Muscle layer of colon (tissue), 2 donors: ENCODE results near the gene RPUSD1.

Source experiments
- H3K27ac ChIP-seq: one replicate; pipeline ENCODE4 v1.7.0; 2013; ENCODE audit warnings: low read depth, mild to moderate bottlenecking, low read length, moderate library complexity
- H3K27me3 ChIP-seq, 2 donors: one replicate each; pipeline ENCODE4 v1.7.0; 2013; ENCODE audit warnings: low read length in 2 of 2, mild to moderate bottlenecking in 2 of 2; ENCODE audit not compliant: insufficient read depth in 2 of 2, control insufficient read depth in 1 of 2
- H3K36me3 ChIP-seq: one replicate; pipeline ENCODE4 v1.7.0; 2013; ENCODE audit warnings: mild to moderate bottlenecking, low read length; ENCODE audit not compliant: insufficient read depth
- H3K4me1 ChIP-seq: one replicate; pipeline ENCODE4 v1.7.0; 2013; ENCODE audit warnings: mild to moderate bottlenecking, low read length; ENCODE audit not compliant: insufficient read depth
- H3K4me3 ChIP-seq, 2 donors: one replicate each; pipeline ENCODE4 v1.7.0; 2013; ENCODE audit warnings: low read length in 2 of 2, low read depth in 1 of 2, mild to moderate bottlenecking in 1 of 2, moderate library complexity in 1 of 2
- H3K9ac ChIP-seq: one replicate; pipeline ENCODE4 v1.7.0; 2013; ENCODE audit warnings: low read length
- H3K9me3 ChIP-seq: one replicate; pipeline ENCODE4 v1.7.0; 2013; ENCODE audit warnings: mild to moderate bottlenecking, low read length
- donor health status: abdominal sarcoma.
- donor health status: Adenocarcinoma of cecum.

Gene RPUSD1

DNA sequence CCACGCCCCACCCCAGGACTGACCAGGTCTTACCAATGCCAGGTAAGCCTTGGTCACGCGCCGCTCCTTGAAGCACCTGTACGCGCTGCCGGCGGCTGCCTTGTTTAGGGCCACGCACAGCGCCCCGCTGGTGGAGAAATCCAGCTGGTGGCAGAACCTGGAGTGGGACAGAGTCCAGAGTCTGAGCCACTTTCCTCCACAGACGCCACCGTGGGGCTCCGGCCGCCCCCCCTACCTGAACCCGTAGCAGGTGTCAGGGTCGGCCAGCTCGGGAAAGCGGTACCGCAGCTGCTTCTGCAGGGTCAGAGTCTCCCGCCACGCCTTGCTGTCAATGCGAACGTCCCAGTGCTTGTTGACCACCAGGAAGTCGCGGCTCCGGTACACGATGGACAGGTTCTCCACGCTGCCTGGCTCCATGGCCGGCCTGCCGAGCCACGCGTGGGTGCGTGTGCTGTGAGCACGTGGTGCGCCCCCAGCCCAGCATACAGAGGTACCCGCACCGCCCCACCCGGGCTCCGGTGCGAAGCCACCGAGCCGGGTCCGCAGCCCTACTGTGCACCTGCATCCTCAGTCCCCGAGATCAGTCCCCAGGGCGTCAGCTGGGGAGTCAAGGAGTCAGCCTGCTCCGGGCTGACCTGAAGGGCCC is 737 bp downstream of the RPUSD1 start:
- H3K4me3 ChIP-seq, result peak overlapping the region; percentile 77 to 83
- peaks cover 0 to 14% of the 10 kb centered on the region in 2 donors for H3K27me3 ChIP-seq
- peaks cover 13% of the 10 kb centered on the region for H3K4me1 ChIP-seq
- H3K27ac ChIP-seq, result peak overlapping the region; percentile 58
- no peaks in the 10 kb centered on the region for H3K9me3 ChIP-seq
- no peaks in the 10 kb centered on the region for H3K36me3 ChIP-seq
- peak overlapping the region; percentile 44 for H3K9ac ChIP-seq

GRCh38 chr16:785563-786535 is 2.3 kb downstream of the RPUSD1 start:
- peaks cover 13% of the 10 kb centered on the region for H3K4me1 ChIP-seq
- H3K27me3 ChIP-seq, result peaks cover 0 to 27% of the 10 kb centered on the region in 2 donors
- no peak overlapping the region for H3K27ac ChIP-seq
- H3K36me3 ChIP-seq, result no peaks in the 10 kb centered on the region
- H3K9me3 ChIP-seq, result no peaks in the 10 kb centered on the region
- no peak overlapping the region for H3K9ac ChIP-seq
- no peak overlapping the region for H3K4me3 ChIP-seq

GRCh38 chr16:784431-784830 is 3.8 kb downstream of the RPUSD1 start:
- Histone ChIP-seq H3K27me3 (peaks cover 0 to 36% of the 10 kb centered on the region in 2 donors), H3K4me3 (no peak overlapping the region), H3K36me3 (no peaks in the 10 kb centered on the region), H3K9ac (no peak overlapping the region), H3K27ac (no peak overlapping the region), H3K4me1 (peaks cover 13% of the 10 kb centered on the region), H3K9me3 (no peaks in the 10 kb centered on the region)

DNA sequence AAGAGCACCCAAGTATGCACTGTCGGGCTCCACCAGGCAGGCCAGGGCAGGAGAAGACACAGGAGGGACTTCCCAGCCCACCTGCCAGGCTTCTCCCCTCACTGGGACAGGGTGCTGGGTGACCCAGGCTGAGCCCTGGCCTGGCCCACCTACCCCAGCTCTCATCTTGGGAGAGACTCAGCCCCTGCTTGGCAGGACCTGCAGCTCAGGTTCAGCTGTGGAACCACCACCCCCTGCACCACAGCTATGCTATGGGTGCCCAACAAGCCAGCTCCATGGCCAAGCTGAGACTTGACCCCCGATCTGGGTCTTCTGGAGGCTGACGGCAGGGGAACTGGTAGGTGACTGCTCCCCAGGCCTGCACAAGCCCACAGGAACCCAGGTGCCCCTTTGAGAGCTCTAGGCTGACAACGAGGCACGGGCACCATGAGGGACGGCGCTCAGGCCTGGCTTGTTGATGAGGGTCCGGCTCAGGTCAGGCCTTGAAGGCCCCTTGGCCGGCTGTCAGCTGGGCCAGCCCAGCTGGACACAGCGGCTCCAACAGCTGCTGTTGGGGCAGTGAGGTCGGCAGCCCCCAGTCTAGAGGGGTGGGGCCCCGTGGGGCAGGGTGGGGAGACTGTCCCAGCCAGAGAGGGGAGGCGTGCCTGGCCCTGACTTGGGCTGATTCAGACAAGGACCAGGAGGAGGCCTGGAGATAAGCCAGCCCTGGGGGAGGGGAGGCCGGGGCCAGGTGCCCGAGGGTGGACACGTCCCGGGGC is 4.6 kb downstream of the RPUSD1 start:
- no peaks in the 10 kb centered on the region for H3K9me3 ChIP-seq
- peaks cover 0 to 40% of the 10 kb centered on the region in 2 donors for H3K27me3 ChIP-seq
- no peak overlapping the region for H3K4me3 ChIP-seq
- peaks cover 7% of the 10 kb centered on the region for H3K4me1 ChIP-seq
- no peak overlapping the region for H3K9ac ChIP-seq
- no peaks in the 10 kb centered on the region for H3K36me3 ChIP-seq
- H3K27ac ChIP-seq, result no peak overlapping the region

GRCh38 chr16:782766-783403 is 5.3 kb downstream of the RPUSD1 start:
- Histone ChIP-seq H3K9ac (no peak overlapping the region), H3K4me1 (peaks cover 7% of the 10 kb centered on the region), H3K4me3 (no peak overlapping the region), H3K9me3 (no peaks in the 10 kb centered on the region), H3K27me3 (peaks cover 0 to 47% of the 10 kb centered on the region in 2 donors), H3K36me3 (no peaks in the 10 kb centered on the region), H3K27ac (no peak overlapping the region)

GRCh38 chr16:782258-782657 is 5.9 kb downstream of the RPUSD1 start:
- no peaks in the 10 kb centered on the region for H3K9me3 ChIP-seq
- no peak overlapping the region for H3K27ac ChIP-seq
- H3K27me3 ChIP-seq, result peaks cover 0 to 48% of the 10 kb centered on the region in 2 donors
- no peaks in the 10 kb centered on the region for H3K36me3 ChIP-seq
- H3K4me1 ChIP-seq, result peaks cover 2% of the 10 kb centered on the region
- H3K4me3 ChIP-seq, result no peak overlapping the region
- no peak overlapping the region for H3K9ac ChIP-seq

DNA sequence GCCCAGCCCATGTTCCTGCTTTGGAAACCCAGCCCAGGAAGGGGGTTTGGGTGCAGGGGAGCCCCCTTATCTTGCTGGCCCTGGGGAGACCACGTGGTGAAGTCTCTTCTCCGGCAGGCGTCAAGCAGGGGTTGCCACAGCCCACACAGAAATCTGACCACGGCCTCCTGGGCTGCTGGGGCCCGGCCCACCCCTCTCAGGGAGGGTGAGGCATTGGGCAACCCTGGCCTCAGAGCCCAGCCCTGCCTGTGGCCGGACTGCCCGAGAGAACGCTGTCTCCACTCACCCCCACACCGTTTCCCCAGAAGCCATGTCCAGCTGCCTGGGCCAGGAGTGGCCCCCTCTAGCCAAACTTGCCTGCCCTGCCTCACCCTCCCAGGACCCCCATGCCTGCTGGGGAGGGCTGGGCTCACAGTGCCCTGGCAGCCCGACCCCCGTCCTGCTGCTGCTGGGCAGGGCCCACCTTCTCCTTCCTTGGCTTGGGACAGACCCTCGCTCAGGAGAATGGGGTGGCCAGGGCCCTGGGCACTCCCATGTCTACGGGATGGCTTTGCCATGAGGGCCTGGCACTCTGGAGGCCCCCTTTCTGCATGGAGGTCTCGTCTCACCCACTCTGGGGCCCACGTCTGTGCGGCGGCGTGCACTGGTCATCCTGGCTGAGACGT is 6.7 kb downstream of the RPUSD1 start:
- H3K27me3 ChIP-seq, result peaks cover 0 to 48% of the 10 kb centered on the region in 2 donors
- no peaks in the 10 kb centered on the region for H3K9me3 ChIP-seq
- no peak overlapping the region for H3K4me3 ChIP-seq
- no peak overlapping the region for H3K27ac ChIP-seq
- H3K36me3 ChIP-seq, result no peaks in the 10 kb centered on the region
- H3K9ac ChIP-seq, result no peak overlapping the region
- no peaks in the 10 kb centered on the region for H3K4me1 ChIP-seq

DNA sequence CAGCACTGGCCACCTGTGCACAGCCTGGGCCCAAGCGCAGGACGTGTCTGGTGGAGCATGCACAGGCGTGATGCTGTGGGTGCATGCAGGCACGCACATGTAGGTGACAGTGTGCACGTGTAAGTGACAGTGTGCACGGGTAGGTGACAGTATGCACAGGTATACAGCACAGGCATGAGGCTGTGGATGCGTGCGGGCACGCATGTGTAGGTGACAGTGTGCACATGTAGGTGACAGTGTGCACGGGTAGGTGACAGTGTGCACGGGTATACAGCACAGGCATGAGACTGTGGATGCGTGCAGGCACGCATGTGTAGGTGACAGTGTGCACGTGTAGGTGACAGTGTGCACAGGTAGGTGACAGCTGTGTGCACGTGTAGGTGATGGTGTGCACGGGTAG is 7.9 kb downstream of the RPUSD1 start:
- H3K4me3 ChIP-seq, result no peak overlapping the region
- no peaks in the 10 kb centered on the region for H3K9me3 ChIP-seq
- no peak overlapping the region for H3K9ac ChIP-seq
- H3K27ac ChIP-seq, result no peak overlapping the region
- peaks cover 0 to 55% of the 10 kb centered on the region in 2 donors for H3K27me3 ChIP-seq
- H3K36me3 ChIP-seq, result no peaks in the 10 kb centered on the region
- no peaks in the 10 kb centered on the region for H3K4me1 ChIP-seq

GRCh38 chr16:779561-779960 is 8.6 kb downstream of the RPUSD1 start:
- Histone ChIP-seq H3K27me3 (peaks cover 0 to 63% of the 10 kb centered on the region in 2 donors), H3K9me3 (no peaks in the 10 kb centered on the region), H3K4me1 (no peaks in the 10 kb centered on the region), H3K4me3 (no peak overlapping the region), H3K36me3 (no peaks in the 10 kb centered on the region), H3K27ac (no peak overlapping the region), H3K9ac (no peak overlapping the region)

- H3K9me3 ChIP-seq, result no peaks in the 10 kb centered on the region
- H3K27ac ChIP-seq, result no peak overlapping the region
- H3K4me3 ChIP-seq, result no peak overlapping the region
- H3K36me3 ChIP-seq, result no peaks in the 10 kb centered on the region
- no peak overlapping the region for H3K9ac ChIP-seq
- H3K4me1 ChIP-seq, result no peaks in the 10 kb centered on the region
- H3K27me3 ChIP-seq, result peaks cover 0 to 68% of the 10 kb centered on the region in 2 donors
These were observed 9.2 kb downstream of the RPUSD1 start for GRCh38 chr16:778909-779527.
